Skeletal muscle satellite cell (primary cell): ENCODE measurements around the gene GAS6.

Experiments used
- H3K27me3 ChIP-seq: 2 replicates; pipeline ENCODE4 v1.7.0; 2013; ENCODE audit warnings: low read length; ENCODE audit not compliant: control insufficient read depth, insufficient read depth
- H3K36me3 ChIP-seq: 2 replicates; pipeline ENCODE4 v1.7.0; 2013; ENCODE audit warnings: mild to moderate bottlenecking, control low read depth, low read length; ENCODE audit not compliant: insufficient read depth
- H3K4me1 ChIP-seq: 2 replicates; pipeline ENCODE4 v1.7.0; 2013; ENCODE audit warnings: low read length; ENCODE audit not compliant: control insufficient read depth, insufficient read depth
- H3K4me2 ChIP-seq: 2 replicates; pipeline ENCODE4 v1.7.0; 2013; ENCODE audit warnings: mild to moderate bottlenecking, low read length
- H3K4me3 ChIP-seq: 2 replicates; pipeline ENCODE4 v1.7.0; 2013; ENCODE audit warnings: low read length
- H3K9ac ChIP-seq: 2 replicates; pipeline ENCODE4 v1.7.0; 2013; ENCODE audit warnings: mild to moderate bottlenecking, low read depth, low read length, moderate library complexity
- H3K9me3 ChIP-seq: replicated peaks from 2 replicates; pipeline ENCODE4 v1.7.0; 2013; ENCODE audit warnings: mild to moderate bottlenecking, control low read depth, low read length

Gene GAS6

DNA sequence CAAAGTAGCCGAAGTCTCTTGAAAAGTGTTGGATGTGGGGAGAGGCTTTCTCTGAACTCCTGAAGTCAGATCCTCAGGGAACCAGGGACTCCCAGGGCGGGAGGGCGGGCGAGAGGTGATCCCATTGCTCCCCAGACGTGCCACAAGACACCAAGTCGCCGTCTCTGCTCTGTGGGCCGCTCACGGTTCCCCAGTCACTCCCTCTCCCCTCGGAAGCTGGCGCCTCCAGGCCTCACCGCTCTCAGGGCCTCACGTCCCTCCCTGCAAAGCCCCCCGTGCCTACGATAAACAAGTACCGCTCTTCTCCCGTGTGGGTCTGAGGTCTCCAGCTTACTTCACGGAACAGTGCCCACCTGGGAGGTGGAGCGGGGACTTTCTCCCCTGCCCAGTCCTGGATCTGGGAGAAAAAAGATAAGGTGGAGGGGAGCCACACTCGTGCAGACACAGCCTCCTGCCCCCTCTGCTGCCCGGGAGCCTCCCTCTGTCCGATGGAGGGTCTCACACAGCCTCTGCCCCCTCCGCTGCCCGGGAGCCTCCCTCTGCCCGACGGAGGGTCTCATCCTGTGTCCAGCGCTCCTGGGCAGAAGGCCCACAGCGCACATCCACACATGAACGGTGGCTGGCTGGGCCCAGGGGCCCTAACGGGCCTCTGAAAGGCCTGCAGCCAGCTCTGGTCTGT is 50.7 kb downstream of the GAS6 start:
- peaks cover 4% of the 10 kb centered on the region for H3K9me3 ChIP-seq
- no peak overlapping the region for H3K4me2 ChIP-seq
- no peaks in the 10 kb centered on the region for H3K36me3 ChIP-seq
- H3K4me1 ChIP-seq, result peaks cover 27% of the 10 kb centered on the region
- H3K4me3 ChIP-seq, result no peak overlapping the region
- H3K9ac ChIP-seq, result no peak overlapping the region
- H3K27me3 ChIP-seq, result no peaks in the 10 kb centered on the region

DNA sequence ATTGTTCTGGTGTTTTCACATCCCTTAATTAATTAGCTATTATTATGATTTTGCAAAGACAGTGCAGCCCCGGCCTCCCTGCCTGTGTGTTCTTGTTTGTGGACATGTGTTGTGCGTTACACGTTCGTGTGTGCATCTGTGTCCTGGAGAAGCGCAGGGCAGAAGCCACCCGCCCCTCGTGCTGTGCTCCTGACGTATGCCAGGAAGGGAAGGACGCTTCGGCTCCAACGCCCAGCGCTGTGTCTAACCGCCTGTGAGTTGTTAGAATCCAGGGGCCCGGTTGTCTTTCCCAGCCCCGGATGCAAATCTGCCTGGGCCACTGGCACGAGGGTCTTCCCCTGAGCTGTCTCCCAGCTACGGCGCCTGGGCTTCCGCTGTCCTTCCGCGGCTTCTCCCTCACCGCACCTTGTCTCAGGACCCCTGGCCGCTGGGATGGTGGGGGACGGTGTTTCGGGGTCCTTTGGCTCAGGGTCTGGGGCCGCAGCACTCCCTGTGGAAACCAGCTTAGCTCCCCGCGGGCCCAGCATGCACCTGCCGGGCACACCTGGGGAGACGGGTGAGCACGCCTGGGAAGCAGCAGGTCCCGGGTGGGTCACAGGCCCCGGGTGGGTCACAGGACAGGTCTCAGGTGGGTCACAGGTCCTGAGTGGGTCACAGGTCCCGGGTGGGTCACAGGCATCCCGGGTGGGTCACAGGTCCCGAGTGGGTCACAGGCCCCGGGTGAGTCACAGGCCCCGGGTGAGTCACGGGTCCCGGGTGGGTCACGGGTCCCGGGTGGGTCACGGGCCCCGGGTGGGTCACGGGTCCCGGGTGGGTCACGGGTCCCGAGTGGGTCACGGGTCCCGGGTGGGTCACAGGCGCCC is 51.5 kb downstream of the GAS6 start:
- no peak overlapping the region for H3K4me3 ChIP-seq
- H3K27me3 ChIP-seq, result no peaks in the 10 kb centered on the region
- H3K4me2 ChIP-seq, result no peak overlapping the region
- no peak overlapping the region for H3K9ac ChIP-seq
- peaks cover 22% of the 10 kb centered on the region for H3K4me1 ChIP-seq
- H3K9me3 ChIP-seq, result peaks cover 7% of the 10 kb centered on the region
- no peaks in the 10 kb centered on the region for H3K36me3 ChIP-seq

DNA sequence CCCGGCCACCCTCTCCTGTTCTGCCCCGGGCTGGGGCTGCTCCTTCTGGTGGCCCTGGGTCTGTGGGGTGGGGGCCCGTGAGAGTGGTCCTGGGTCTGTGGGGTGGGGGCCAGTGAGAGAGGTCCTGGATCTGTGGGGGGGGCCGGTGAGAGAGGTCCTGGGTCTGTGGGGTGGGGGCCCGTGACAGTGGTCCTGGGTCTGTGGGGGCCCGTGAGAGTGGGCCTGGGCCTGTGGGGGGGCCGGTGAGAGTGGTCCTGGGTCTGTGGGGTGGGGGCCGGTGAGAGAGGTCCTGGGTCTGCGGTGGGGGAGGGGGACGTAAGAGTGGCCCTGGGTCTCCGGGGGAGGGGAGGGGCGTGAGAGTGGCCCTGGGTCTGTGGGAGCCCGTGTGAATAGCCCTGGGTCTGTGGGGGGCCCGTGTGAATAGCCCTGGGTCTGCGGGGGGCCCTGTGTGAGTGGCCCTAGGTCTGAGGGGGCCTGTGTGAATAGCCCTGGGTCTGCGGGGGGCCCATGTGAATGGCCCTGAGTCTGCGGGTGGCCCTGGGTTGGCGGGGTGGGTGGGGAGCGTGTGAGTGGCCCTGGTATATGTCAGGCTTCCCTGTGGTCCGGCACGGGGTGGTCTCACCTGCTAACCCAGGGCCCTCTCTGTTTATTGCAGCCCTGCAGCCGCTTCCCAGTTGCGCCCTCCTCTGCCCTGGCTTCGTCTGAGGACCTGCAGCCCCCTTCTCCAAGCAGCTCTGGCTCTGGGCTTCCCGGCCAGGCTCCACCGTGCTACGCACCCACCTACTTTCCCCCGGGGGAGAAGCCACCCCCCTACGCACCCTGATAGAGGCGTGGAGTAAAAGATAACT is 52.6 kb downstream of the GAS6 start:
- Histone ChIP-seq H3K4me2 (no peak overlapping the region), H3K4me3 (no peak overlapping the region), H3K9me3 (peaks cover 7% of the 10 kb centered on the region)

GRCh38 chr13:113810640-113811039 is 53.2 kb downstream of the GAS6 start:
- peaks cover 7% of the 10 kb centered on the region for H3K9me3 ChIP-seq
- no peak overlapping the region for H3K4me2 ChIP-seq
- no peak overlapping the region for H3K4me3 ChIP-seq
- H3K36me3 ChIP-seq, result no peaks in the 10 kb centered on the region
- no peak overlapping the region for H3K9ac ChIP-seq
- H3K27me3 ChIP-seq, result no peaks in the 10 kb centered on the region
- H3K4me1 ChIP-seq, result peaks cover 12% of the 10 kb centered on the region

More for the DNA sequence above, 52.6 kb downstream of the GAS6 start:
- no peak overlapping the region for H3K9ac ChIP-seq
- H3K4me1 ChIP-seq, result peaks cover 14% of the 10 kb centered on the region
- no peaks in the 10 kb centered on the region for H3K27me3 ChIP-seq
- H3K36me3 ChIP-seq, result no peaks in the 10 kb centered on the region

DNA sequence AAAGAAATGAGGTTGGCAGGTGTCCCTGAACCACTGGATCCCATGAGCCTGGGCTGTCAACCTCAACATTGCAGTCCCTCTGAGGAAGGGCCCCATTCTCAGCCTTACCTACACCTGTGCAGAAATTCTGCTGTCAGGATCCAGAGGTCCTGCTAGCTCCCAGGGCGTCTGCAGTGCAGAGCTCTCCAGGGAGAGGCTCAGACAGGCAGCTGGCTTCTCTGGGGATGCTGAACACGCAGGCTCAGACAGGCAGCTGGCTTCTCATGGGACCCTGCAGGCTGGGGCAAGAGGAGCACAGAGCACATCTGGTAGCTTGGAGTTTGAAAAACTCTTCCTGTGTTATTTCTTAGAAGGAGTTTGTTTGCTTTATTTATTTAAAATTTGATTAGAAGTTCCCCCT is 53.9 kb downstream of the GAS6 start:
- peaks cover 12% of the 10 kb centered on the region for H3K4me1 ChIP-seq
- H3K9ac ChIP-seq, result no peak overlapping the region
- no peak overlapping the region for H3K4me3 ChIP-seq
- no peak overlapping the region for H3K4me2 ChIP-seq
- no peaks in the 10 kb centered on the region for H3K36me3 ChIP-seq
- peaks cover 7% of the 10 kb centered on the region for H3K9me3 ChIP-seq
- H3K27me3 ChIP-seq, result no peaks in the 10 kb centered on the region

DNA sequence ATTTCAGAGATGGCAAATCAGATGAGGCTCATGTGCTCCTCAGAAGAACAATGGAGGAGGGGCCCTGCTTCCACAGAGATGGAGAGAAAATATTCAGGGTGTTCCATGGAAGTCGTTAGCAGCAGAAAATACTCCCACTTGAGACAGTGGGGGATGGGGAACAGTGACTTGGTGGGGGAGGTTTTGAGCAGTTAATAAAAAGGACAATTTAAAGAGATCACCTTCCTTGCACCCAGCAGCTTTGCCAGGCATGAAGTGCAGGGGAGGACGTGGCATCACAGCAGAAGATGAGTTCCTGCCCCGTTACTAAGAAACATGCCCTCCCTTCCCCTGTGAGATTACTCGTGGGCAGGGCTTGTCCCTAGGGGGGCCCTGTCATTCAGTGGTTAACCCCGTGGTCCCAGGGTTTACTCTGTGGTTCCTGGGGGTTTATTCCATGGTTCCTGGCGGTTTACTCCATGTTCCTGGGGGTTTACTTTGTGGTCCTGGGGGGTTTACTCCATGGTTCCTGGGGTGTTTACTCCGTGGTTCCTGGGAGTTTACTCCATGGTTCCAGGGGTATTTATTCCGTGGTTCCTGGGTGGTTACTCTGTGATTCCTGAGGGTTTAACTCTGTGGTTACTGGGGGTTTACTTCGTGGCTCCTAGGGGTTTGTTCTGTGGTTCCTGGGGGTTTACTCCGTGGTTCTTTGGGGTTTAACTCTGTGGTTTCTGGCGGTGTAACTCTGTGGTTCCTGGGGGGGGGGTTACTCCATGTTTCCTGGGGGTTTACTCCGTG is 55.6 kb downstream of the GAS6 start:
- H3K9me3 ChIP-seq, result peaks cover 7% of the 10 kb centered on the region
- no peaks in the 10 kb centered on the region for H3K36me3 ChIP-seq
- H3K9ac ChIP-seq, result no peak overlapping the region
- H3K27me3 ChIP-seq, result no peaks in the 10 kb centered on the region
- no peaks in the 10 kb centered on the region for H3K4me1 ChIP-seq
- H3K4me3 ChIP-seq, result no peak overlapping the region
- no peak overlapping the region for H3K4me2 ChIP-seq

GRCh38 chr13:113806526-113806925 is 57.4 kb downstream of the GAS6 start:
- H3K4me2 ChIP-seq, result no peak overlapping the region
- no peak overlapping the region for H3K4me3 ChIP-seq
- H3K27me3 ChIP-seq, result no peaks in the 10 kb centered on the region
- H3K36me3 ChIP-seq, result no peaks in the 10 kb centered on the region
- peaks cover 8% of the 10 kb centered on the region for H3K4me1 ChIP-seq
- H3K9me3 ChIP-seq, result peaks cover 7% of the 10 kb centered on the region
- no peak overlapping the region for H3K9ac ChIP-seq

GRCh38 chr13:113806104-113806471 is 57.8 kb downstream of the GAS6 start:
- Histone ChIP-seq H3K4me1 (peaks cover 8% of the 10 kb centered on the region), H3K27me3 (no peaks in the 10 kb centered on the region), H3K9ac (no peak overlapping the region), H3K4me3 (no peak overlapping the region), H3K4me2 (no peak overlapping the region), H3K9me3 (peaks cover 7% of the 10 kb centered on the region), H3K36me3 (no peaks in the 10 kb centered on the region)

DNA sequence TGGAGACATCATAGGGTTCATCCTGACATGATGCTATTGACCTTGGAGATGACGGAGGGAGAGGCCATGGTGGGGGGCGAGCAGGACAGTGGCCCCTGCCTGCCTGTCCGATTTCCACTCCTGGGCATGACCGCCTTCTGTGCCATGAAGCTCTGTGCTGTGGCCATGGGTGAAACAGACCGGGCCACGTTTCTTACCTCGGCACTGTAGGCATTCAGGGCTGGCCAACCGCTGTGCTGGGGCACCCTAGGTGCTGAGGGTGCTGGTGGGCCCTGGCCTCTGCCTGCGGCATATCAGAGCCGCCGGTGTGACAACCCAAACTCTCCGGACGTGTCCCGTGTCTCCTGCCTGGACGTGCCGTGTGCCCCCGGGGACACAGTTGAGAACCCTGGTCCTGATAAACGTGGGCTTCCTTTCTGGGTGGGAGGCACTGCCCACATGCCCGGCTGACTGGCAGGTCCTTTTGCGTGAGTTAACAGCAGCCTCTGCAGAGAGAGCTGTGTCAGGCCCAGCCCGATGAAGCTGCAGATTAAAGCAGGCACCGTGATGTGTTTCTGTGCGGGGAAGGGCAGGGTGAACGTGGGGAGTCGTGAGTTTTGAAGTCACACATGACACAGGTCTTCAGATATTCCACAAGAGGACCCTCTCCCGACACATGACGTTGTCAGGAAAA is 58.3 kb downstream of the GAS6 start:
- no peaks in the 10 kb centered on the region for H3K36me3 ChIP-seq
- H3K4me1 ChIP-seq, result peaks cover 8% of the 10 kb centered on the region
- no peaks in the 10 kb centered on the region for H3K27me3 ChIP-seq
- H3K4me2 ChIP-seq, result no peak overlapping the region
- H3K4me3 ChIP-seq, result no peak overlapping the region
- H3K9ac ChIP-seq, result no peak overlapping the region
- peaks cover 7% of the 10 kb centered on the region for H3K9me3 ChIP-seq

DNA sequence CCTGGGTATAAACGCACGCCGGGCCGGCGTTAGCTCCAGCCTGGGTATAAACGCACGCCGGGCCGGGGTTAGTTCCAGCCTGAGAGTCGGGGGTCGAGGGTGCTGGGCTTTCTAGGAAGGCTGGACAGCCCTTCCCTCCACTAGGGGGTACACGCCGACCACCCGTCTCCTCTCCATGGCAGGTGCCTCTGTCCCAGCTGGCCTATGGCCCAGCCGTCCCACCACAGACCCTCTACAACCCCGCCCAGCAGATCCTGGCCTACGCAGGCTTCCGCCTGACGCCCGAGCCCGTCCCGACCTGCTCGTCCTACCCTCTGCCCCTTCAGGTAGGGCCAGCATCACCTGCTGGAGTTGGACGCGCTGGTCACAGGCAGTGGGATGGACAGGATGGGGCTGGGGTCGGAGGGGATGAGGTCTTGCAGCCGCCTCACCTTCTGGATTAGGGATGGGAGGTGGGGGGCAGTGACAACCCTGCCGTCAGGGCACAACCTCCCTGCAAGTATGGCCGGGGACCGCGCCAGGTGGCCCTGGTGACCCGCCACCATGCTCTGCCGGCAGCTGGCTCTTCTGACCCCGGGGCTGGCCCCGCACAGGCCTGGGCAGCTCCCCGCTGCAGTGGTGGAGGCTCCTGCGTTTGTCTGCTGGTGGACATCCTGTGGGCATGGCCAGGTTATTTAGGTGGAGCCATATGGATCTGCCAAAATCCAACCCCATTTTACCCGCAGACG is 59.0 kb downstream of the GAS6 start:
- no peak overlapping the region for H3K4me3 ChIP-seq

More for the DNA sequence above, 59.0 kb downstream of the GAS6 start:
- no peak overlapping the region for H3K9ac ChIP-seq
- H3K4me2 ChIP-seq, result no peak overlapping the region
- H3K36me3 ChIP-seq, result no peaks in the 10 kb centered on the region
- peaks cover 7% of the 10 kb centered on the region for H3K9me3 ChIP-seq
- no peaks in the 10 kb centered on the region for H3K27me3 ChIP-seq
- peaks cover 8% of the 10 kb centered on the region for H3K4me1 ChIP-seq
